ENCODE results near the gene ANKRD16.

- TF ChIP-seq CTCF (IDR thresholded peaks at IDR 0.05) (no peak), POLR2A (IDR thresholded peaks at IDR 0.05) (no peak)
Observed at GRCh38 chr10:5897053-5897340, 7.3 kb upstream of the ANKRD16 start.

All from body of pancreas (tissue), 4 donors.